ENCODE data around the gene ZNF143.

Gene ZNF143

DNA sequence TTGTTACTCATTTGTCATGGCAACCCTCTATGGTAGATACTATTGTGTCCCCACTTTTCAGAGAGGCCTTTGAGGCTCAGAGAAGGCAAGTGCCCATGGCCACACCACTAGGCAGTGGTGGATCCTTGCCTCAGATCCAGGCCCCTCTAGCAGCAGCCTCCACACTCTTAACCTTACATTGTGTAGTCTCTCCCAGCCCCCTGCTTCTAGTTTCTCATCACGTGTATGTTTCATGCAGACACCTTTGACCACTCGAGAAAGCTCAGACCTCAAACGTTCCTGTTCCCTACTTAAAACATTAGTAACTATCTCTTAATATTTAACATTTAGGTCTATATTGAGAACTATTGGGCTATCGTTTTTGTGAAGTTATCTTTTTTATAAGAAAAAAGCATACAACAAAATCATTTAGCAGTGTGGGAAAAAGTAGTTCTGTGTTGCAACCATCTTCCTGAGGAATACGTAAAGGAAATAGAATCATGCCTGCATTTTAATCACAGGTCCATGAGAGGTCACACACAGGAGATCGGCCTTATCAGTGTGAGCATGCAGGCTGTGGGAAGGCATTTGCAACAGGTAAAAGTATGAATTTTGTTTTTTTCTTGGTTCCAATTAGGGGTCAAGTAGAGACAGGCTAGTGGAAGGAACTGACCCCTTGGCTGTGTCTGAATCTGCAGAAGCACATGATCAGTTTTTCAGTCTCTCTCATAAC is 35.1 kb downstream of the ZNF143 start:
- TF ChIP-seq POLR2AphosphoS5 (IDR thresholded peaks at IDR 0.05; ENCODE audit: low read depth, low read length): no peak
- no peak for TF ChIP-seq TAF1 (IDR thresholded peaks at IDR 0.05; ENCODE audit: borderline replicate concordance, insufficient read depth, low read length)
- TF ChIP-seq, protein P1, sequence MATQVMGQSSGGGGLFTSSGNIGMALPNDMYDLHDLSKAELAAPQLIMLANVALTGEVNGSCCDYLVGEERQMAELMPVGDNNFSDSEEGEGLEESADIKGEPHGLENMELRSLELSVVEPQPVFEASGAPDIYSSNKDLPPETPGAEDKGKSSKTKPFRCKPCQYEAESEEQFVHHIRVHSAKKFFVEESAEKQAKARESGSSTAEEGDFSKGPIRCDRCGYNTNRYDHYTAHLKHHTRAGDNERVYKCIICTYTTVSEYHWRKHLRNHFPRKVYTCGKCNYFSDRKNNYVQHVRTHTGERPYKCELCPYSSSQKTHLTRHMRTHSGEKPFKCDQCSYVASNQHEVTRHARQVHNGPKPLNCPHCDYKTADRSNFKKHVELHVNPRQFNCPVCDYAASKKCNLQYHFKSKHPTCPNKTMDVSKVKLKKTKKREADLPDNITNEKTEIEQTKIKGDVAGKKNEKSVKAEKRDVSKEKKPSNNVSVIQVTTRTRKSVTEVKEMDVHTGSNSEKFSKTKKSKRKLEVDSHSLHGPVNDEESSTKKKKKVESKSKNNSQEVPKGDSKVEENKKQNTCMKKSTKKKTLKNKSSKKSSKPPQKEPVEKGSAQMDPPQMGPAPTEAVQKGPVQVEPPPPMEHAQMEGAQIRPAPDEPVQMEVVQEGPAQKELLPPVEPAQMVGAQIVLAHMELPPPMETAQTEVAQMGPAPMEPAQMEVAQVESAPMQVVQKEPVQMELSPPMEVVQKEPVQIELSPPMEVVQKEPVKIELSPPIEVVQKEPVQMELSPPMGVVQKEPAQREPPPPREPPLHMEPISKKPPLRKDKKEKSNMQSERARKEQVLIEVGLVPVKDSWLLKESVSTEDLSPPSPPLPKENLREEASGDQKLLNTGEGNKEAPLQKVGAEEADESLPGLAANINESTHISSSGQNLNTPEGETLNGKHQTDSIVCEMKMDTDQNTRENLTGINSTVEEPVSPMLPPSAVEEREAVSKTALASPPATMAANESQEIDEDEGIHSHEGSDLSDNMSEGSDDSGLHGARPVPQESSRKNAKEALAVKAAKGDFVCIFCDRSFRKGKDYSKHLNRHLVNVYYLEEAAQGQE (IDR thresholded peaks at IDR 0.05; ENCODE audit: insufficient read depth in 1 of 2, low read depth in 2 of 2, low read length in 2 of 2): no peak
- TF ChIP-seq SIN3A (IDR thresholded peaks at IDR 0.05; ENCODE audit: borderline replicate concordance, insufficient read depth, low read length): no peak
- TF ChIP-seq FOXP2 (optimal IDR thresholded peaks at IDR 0.05; ENCODE audit: borderline replicate concordance, extremely low read depth, extremely low read length, insufficient read depth): no peak

- TF ChIP-seq, protein P1 (IDR thresholded peaks at IDR 0.05; ENCODE audit: insufficient read depth in 1 of 2, low read depth in 2 of 2, low read length in 2 of 2): no peak
- TF ChIP-seq TAF1 (IDR thresholded peaks at IDR 0.05; ENCODE audit: borderline replicate concordance, insufficient read depth, low read length) (no peak), POLR2AphosphoS5 (IDR thresholded peaks at IDR 0.05; ENCODE audit: low read depth, low read length) (no peak), SIN3A (IDR thresholded peaks at IDR 0.05; ENCODE audit: borderline replicate concordance, insufficient read depth, low read length) (no peak)
Measured at GRCh38 chr11:9498457-9499078, 37.8 kb downstream of the ZNF143 start.

DNA sequence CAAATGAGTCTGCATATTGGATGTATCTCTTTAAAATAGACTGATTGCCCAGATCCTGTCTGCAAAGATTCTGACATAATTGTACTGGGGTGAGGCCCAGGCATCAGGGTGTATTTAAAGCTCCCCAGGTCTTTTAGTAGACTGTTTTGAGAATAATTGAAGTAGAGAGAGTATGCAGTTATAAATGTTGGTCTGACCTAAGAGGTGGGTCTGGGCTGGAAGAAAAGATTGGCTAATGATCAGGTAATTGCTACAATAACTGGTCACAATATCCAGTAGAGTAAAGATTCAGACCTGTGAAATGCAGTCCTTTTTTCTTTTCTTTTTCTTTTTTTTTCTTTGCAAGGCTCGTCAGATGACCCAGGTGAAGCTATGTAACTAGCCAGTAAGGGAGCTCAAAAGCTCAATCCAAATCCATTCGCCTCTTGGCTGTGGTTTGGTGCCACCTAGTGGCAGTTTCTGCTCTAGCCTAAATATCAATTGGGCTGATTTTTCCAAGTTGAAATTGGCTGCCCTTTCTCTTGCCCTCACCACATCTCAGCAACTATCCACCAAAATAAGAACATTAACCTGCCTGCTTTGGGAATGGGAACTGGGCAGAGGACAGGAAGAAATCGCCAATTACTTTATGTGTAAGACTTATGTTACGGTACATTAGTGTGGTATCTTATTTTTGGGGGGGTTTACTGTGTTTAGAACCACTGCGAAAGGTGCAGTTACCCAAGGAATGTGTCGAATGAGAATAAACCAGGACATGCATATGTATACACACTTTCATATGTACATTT is 45.9 kb downstream of the ZNF143 start:
- no peak for TF ChIP-seq TAF1 (IDR thresholded peaks at IDR 0.05; ENCODE audit: borderline replicate concordance, insufficient read depth, low read length)
- TF ChIP-seq SIN3A (IDR thresholded peaks at IDR 0.05; ENCODE audit: borderline replicate concordance, insufficient read depth, low read length): no peak
- no peak for TF ChIP-seq FOXP2 (optimal IDR thresholded peaks at IDR 0.05; ENCODE audit: borderline replicate concordance, extremely low read depth, extremely low read length, insufficient read depth)
- TF ChIP-seq, protein P1 (IDR thresholded peaks at IDR 0.05; ENCODE audit: insufficient read depth in 1 of 2, low read depth in 2 of 2, low read length in 2 of 2): no peak
- TF ChIP-seq POLR2AphosphoS5 (IDR thresholded peaks at IDR 0.05; ENCODE audit: low read depth, low read length): no peak

DNA sequence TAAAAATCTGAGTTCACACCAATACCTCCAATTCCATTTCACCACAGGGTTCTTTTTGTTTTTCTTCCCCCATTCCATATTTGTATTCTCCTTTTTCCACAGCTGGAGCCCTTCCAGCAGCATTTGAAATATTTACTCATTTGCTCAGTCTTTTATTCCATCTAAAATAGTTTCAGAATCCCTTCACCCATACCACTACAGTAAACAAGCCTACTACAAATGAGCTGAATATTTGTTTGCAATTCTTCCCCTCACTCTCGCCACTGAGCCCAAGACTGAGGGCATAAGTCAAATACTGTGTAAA is 46.4 kb downstream of the ZNF143 start:
- TF ChIP-seq TAF1 (IDR thresholded peaks at IDR 0.05; ENCODE audit: borderline replicate concordance, insufficient read depth, low read length): no peak
- TF ChIP-seq, protein P1 (IDR thresholded peaks at IDR 0.05; ENCODE audit: insufficient read depth in 1 of 2, low read depth in 2 of 2, low read length in 2 of 2): no peak
- no peak for TF ChIP-seq SIN3A (IDR thresholded peaks at IDR 0.05; ENCODE audit: borderline replicate concordance, insufficient read depth, low read length)
- no peak for TF ChIP-seq FOXP2 (optimal IDR thresholded peaks at IDR 0.05; ENCODE audit: borderline replicate concordance, extremely low read depth, extremely low read length, insufficient read depth)
- no peak for TF ChIP-seq POLR2AphosphoS5 (IDR thresholded peaks at IDR 0.05; ENCODE audit: low read depth, low read length)

Data from PFSK-1 (cell line).